Midbrain (tissue), 1 donor: ENCODE measurements around the gene KNOP1.

ENCODE experiments used
- DNase-seq: peaks from one replicate; lab custom pipeline; 2025; lab: John Stamatoyannopoulos, UW

Gene KNOP1

GRCh38 chr16:19717741-19718623 lies at the start of gene KNOP1, which contains the start of gene IQCK:
Gene KNOP1, minus strand, starts transcription at chr16:19718227. Its CDS starts 3,192 bp downstream, at chr16:19715035.
Gene IQCK, plus strand, starts transcription at chr16:19718271. Its CDS starts 36 bp downstream, at chr16:19718307.
- peak; percentile 93 for DNase-seq

GRCh38 chr16:19767497-19767896 lies 49.5 kb upstream of the KNOP1 start:
- no peak for DNase-seq

- DNase-seq, result no peak
Measured at GRCh38 chr16:19766988-19767387, 49.0 kb upstream of the KNOP1 start.

GRCh38 chr16:19766554-19766884 lies 48.5 kb upstream of the KNOP1 start:
- no peak for DNase-seq

GRCh38 chr16:19765860-19766553 lies 48.0 kb upstream of the KNOP1 start:
- peak; percentile 92 for DNase-seq

GRCh38 chr16:19760356-19761060 lies 42.5 kb upstream of the KNOP1 start:
- DNase-seq, result no peak

- peak; percentile 82 for DNase-seq
Measured at GRCh38 chr16:19757762-19758595, 40.0 kb upstream of the KNOP1 start.

GRCh38 chr16:19757026-19757425 lies 39.0 kb upstream of the KNOP1 start:
- no peak for DNase-seq

GRCh38 chr16:19755268-19755667 lies 37.2 kb upstream of the KNOP1 start:
- DNase-seq, result no peak

- DNase-seq, result no peak
Measured at GRCh38 chr16:19754644-19755036, 36.6 kb upstream of the KNOP1 start.

GRCh38 chr16:19753815-19754643 lies 36.0 kb upstream of the KNOP1 start:
- DNase-seq, result no peak

- DNase-seq, result no peak
Measured at GRCh38 chr16:19751478-19752385, 33.7 kb upstream of the KNOP1 start.

- no peak for DNase-seq
Measured at GRCh38 chr16:19749571-19750080, 31.6 kb upstream of the KNOP1 start.

GRCh38 chr16:19748389-19749168 lies 30.6 kb upstream of the KNOP1 start:
- no peak for DNase-seq

- DNase-seq, result no peak
Measured at GRCh38 chr16:19746561-19746960, 28.5 kb upstream of the KNOP1 start.

GRCh38 chr16:19745286-19746010 lies 27.4 kb upstream of the KNOP1 start:
- DNase-seq, result no peak

GRCh38 chr16:19744670-19745069 lies 26.6 kb upstream of the KNOP1 start:
- DNase-seq, result no peak

- DNase-seq, result no peak
Measured at GRCh38 chr16:19743816-19744159, 25.8 kb upstream of the KNOP1 start.
